Stimulated activated CD4-positive, alpha-beta T cell treated with anti-CD3 and anti-CD28 coated beads, TNF-alpha, amount 100 ng/mL, for 4 hours (primary cell): ENCODE results near the gene ZNF318.
"Not testable (repeated sequence)": the region's sequence is repeated elsewhere in the genome, so short reads cannot be mapped to it uniquely, and the experiment has no call there.

Experiments
- DNase-seq, 3 experiments: peaks; one replicate each; pipeline ENCODE4 v3.0.0-alpha.2; 2020; ENCODE audit warnings: low read depth in 3 of 3

ZNF318 gene

DNA sequence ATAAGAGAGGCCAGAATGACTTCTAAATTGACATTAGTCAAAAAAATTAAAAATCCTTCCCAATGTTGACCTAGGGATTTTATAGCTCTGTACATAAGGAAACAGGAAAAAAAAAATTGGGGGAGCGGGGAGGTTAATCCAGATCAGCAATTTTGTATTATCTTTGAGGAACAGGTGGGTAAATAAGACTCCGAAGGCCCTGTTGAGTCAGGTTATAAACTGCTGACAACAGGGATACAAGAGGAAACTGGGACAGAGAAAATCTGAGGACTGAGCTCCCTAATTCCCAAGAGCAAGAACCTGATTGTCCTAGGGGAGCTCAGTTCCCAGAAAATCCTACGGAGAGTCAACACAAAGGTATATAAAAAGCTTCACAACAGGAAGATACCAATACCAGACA is 34.0 kb downstream of the ZNF318 start:
- DNase-seq = no peak

- no peak for DNase-seq
Observed at GRCh38 chr6:43334466-43335095, 34.9 kb downstream of the ZNF318 start.

GRCh38 chr6:43331891-43332290 is 37.6 kb downstream of the ZNF318 start:
- DNase-seq = no peak

- no peak for DNase-seq
Observed at GRCh38 chr6:43331470-43331869, 38.0 kb downstream of the ZNF318 start.

- DNase-seq = no peak
Observed at GRCh38 chr6:43328528-43328927, 40.9 kb downstream of the ZNF318 start.

GRCh38 chr6:43325876-43326275 is 43.6 kb downstream of the ZNF318 start:
- no peak for DNase-seq

- no peak for DNase-seq
Observed at GRCh38 chr6:43318011-43318410, 51.4 kb downstream of the ZNF318 start.

DNA sequence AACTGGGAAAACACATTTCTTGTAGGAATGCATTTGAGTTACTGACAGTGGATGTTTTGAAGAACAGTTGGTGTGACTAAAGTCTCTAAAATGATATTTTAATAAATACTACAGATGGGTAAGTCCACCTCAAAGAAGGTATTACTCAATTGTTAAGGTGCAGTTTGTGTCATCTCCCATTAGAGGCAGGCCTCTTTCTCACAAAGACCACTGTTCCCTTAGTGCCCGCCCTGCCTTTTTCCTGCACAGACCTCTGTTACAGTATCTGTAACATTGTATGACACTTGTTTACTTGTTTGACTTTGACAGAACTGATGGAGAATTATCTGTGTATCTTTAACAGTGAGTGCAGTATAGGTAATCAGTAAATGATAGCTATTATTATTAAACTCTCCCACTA is 55.6 kb downstream of the ZNF318 start:
- DNase-seq = no peak

- no peak for DNase-seq
Observed at GRCh38 chr6:43311666-43312065, 57.8 kb downstream of the ZNF318 start.

GRCh38 chr6:43310624-43311023 is 58.8 kb downstream of the ZNF318 start:
- no peak for DNase-seq

GRCh38 chr6:43310134-43310533 is 59.3 kb downstream of the ZNF318 start:
- no peak for DNase-seq

GRCh38 chr6:43308990-43309477 is 60.4 kb downstream of the ZNF318 start:
- no peak for DNase-seq

GRCh38 chr6:43308101-43308989 is 61.1 kb downstream of the ZNF318 start, which contains the start of gene CRIP3:
CRIP3 (minus strand) TSS chr6:43308826; CDS start chr6:43308792, 34 bp downstream.
- peak; percentile 19 to 27 (median 23) for DNase-seq

- no peak for DNase-seq
Observed at GRCh38 chr6:43307451-43308100, 61.9 kb downstream of the ZNF318 start.

DNA sequence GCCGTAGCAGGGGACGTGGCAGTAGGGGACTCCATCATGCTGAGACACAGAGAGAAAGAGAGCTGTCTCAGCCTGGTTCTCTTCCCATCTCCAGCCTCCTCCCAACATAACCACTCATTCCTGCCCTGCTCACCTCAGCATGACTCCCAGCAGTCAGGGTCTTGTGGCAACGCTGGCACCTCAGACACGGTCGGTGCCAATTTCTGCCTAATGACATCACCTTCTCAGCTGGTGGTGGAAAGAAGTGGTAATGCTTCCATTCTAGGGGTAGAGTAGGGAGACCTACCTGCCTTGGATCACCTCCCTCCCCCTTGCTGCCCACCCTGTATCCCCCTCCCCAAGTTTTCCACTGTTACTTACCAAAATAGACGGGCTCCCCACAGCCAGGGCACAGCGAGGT is 63.4 kb downstream of the ZNF318 start:
- DNase-seq = no peak

DNA sequence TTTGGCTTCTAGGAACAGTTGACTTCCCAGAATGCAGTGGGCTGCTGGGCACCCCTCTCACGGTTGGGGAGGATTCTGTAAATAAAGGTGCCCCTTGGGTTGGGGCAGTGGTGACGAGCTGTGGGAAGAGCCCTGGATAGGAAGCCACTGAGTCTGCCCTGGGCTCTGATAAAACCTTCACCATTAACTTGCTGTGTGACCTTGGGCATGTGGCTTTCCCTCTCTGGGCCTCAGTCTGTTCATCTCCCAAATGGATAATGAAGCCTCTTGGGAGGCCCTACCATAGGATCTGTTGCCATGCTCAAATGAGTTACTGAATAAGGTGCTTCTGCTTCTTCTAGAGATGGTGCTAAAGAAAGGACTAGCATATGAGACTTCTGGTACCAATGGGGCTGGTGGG is 64.6 kb downstream of the ZNF318 start:
- DNase-seq = no peak

DNA sequence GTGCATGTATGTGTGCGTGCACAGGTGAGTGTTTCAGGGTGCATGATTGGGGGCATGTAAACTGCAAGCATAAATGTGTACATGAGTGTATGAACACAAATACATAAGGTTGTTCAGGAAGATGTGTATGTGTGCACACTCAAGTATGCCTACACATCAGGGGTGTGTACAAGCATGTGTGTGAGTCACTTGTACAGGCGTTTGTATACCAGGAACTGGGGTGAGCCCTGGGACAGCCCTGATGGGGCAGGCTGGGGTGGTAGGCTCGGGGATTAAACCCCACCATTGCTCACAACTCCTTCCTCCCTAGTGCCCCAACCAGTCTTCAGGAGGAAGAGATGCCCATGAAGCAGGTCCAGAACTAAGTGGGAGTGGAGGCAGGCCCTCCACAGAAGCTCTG is 65.1 kb downstream of the ZNF318 start:
- no peak for DNase-seq

- no peak for DNase-seq
Observed at GRCh38 chr6:43303751-43304331, 65.6 kb downstream of the ZNF318 start.

- DNase-seq = not testable (repeated sequence)
Observed at GRCh38 chr6:43303006-43303405, 66.4 kb downstream of the ZNF318 start.

DNA sequence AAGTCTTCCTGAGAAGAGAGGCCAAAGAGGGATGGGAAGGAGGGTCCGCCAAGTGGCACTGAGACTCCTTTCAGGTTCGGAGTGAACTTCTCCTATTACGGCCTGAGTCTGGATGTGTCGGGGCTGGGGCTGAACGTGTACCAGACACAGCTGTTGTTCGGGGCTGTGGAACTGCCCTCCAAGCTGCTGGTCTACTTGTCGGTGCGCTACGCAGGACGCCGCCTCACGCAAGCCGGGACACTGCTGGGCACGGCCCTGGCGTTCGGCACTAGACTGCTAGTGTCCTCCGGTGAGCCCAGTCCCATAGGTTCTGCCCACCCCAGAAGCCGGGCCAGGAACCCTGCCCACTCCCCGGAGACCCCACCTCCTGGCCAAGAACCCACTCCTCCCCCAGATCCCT is 67.3 kb downstream of the ZNF318 start:
- no peak for DNase-seq

DNA sequence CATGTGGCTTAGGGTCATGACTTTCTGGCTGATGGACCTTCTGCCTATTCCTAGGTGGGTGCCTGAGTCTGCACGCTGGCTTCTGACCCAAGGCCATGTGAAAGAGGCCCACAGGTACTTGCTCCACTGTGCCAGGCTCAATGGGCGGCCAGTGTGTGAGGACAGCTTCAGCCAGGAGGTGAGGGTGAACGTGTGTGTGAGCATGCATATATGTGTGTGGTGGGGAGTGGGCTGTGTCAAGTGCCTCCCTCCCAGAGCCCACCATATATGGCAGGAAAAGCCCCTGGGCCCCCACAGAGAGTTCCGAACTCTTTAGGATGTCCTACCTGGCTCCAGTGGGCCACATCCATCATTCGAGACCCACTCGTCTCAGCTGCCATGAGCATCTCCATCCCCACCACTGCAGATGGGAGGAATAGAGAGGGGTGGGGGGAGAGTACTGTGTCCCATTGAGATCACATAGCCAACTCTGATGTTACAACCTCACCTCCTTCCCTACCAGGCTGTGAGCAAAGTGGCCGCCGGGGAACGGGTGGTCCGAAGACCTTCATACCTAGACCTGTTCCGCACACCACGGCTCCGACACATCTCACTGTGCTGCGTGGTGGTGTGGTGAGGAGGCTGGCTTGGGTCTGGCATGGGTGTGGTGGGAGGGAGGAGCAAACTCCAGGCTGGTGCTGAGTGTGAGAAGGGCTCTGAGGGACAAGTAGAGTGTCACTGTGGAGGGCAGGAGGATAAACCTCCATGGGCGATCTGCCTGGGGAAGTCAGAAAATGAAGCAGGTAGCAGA is 68.2 kb downstream of the ZNF318 start:
- no peak for DNase-seq
